HG03039 (cell line): ENCODE data around the gene PDGFB.

Experiments
- ATAC-seq: cut with Tn5 transposase; IDR thresholded peaks from one replicate; pipeline ENCODE4 v1.9.1; 2021; ENCODE audit warnings: mild to moderate bottlenecking, moderate library complexity; ENCODE audit not compliant: unreplicated experiment

The PDGFB gene

DNA sequence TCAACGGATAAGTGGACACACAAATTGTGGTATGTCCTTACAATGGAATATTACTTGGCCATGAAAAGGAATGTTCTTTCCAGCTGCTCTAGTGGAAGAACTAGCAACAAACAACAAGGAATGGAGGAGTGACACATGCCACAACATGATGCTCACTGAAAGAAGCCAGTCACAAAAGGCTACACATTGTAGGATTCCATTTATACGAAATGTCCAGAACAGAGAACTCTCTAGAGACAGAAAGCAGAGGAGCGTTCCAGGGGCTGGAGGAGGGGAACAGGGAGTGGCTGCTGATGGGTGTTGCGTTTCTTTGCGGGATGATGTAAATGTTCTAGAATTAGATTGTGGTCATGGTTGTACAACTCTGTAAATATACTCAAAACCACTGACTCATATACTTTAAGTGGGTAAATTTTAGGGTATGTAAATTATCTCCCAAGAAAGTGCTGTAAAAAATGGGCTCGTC lies 32.4 kb upstream of the PDGFB start:
- ATAC-seq: no peak

- no peak for ATAC-seq
Measured at GRCh38 chr22:39276440-39277141, 31.8 kb upstream of the PDGFB start.

GRCh38 chr22:39275814-39276439 lies 31.1 kb upstream of the PDGFB start:
- ATAC-seq: no peak

DNA sequence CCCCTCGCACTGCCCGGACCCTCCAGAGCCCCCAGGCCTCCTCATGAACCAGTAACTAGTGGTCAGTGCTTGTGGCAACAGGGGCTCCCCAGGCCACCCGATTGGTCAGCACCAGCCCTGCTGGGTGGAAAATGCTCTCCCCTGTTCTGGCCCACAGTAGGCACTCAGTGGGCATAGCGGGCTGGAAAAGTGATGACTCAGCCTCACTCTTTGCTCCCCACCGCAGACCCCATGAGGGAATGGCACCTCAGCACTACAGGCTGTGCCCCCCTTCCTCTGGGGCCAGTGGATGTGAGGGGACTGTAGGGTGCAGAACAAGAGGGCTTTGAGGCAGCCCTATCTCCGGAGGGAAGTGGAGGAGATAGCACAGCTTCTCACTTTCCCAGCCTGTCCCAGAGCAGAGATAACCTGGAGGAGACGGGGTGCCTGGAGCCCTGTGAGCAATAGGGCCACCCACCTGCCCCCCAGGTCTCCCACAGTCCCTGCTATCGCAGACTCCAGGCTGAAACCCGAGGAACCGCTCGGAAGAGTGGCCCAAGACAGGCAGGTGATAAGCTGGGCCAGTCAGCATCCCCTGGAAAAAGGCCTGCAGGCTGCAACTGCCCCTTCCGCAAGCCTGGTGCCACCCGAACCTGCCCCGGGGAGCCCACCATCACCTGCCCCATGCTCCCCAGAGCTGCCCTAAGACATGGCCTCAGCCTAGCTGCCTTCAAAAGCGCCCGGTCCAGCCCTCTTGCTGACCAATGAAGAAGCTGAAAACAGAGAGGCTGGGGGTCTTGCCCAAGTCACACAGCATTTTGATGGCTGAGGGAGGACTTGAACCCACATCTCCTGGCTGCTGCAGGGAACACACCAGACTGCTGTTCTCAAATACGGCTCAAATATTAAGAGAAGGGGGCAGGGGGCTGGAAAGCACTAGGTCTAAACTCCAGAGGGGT lies 29.4 kb upstream of the PDGFB start:
- no peak for ATAC-seq

- no peak for ATAC-seq
Measured at GRCh38 chr22:39270792-39271191, 26.0 kb upstream of the PDGFB start.

- no peak for ATAC-seq
Measured at GRCh38 chr22:39270280-39270679, 25.5 kb upstream of the PDGFB start.

GRCh38 chr22:39269095-39269790 lies 24.5 kb upstream of the PDGFB start:
- ATAC-seq: no peak

DNA sequence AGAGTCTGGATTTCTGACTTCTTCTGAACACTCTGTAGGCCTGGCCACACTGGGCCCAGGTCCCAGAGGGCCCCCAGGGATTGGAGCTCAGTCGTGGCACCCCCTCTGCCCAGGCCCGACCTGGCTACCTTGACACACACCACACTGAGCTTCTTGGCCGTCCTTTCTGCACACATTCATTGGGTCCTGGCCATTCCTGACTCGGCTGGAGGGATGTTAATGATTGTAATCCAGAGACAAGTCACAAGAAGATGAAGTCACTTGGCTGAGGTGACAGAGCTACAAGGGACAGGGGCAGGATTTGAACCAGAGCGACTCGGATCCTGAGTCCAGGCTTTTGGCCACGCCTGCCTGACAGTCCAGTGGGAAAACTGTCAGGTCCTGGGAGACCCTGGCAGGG lies 23.9 kb upstream of the PDGFB start:
- ATAC-seq: no peak

DNA sequence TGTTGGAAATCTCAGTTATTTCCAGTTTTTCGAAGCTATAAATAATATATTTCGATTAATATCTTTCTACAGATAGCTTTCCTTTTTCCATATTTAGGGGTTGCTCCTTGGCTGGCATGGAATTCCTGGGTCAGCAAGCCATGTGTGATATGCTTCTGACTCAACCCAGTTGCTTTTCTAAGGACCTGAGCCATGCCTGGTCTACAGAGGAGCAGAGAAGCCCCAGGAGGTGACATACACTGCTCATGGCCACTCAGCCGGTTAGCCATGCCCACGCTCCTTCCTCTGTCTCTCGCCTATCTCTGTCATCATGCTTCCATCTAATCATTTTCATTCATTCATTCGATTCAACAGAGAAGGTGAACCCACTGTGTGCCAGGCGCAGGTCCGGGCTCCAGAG lies 23.2 kb upstream of the PDGFB start:
- no peak for ATAC-seq

DNA sequence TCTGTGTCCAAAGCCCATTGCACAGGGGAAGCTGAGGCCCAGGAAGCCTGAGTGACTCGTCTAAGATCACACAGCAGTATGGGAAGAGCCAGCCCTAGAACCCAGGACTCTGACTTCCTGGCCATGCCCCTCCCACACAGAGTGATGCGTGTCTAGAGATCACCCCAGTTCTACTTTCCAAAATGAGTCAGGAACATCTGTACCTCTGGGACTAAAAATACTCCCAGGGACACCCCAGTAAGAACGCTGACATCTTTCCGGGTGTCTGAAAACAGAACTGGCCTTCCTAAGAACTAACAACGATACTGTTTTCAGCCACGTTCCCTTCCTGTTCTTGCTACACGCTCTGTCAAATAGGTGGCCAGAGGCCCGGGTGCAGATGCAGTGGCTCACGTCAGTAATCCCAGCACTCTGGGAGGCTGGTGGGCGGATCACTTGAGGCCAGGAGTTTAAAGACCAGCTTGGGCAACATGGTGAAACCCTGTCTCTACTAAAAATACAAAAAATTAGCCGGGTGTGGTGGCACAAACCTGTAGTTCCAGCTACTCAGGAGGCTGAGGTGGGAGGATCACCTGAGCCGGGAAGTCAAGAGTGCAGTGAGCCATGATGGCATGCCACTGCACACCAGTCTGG lies 21.7 kb upstream of the PDGFB start:
- peak; percentile 70 for ATAC-seq

DNA sequence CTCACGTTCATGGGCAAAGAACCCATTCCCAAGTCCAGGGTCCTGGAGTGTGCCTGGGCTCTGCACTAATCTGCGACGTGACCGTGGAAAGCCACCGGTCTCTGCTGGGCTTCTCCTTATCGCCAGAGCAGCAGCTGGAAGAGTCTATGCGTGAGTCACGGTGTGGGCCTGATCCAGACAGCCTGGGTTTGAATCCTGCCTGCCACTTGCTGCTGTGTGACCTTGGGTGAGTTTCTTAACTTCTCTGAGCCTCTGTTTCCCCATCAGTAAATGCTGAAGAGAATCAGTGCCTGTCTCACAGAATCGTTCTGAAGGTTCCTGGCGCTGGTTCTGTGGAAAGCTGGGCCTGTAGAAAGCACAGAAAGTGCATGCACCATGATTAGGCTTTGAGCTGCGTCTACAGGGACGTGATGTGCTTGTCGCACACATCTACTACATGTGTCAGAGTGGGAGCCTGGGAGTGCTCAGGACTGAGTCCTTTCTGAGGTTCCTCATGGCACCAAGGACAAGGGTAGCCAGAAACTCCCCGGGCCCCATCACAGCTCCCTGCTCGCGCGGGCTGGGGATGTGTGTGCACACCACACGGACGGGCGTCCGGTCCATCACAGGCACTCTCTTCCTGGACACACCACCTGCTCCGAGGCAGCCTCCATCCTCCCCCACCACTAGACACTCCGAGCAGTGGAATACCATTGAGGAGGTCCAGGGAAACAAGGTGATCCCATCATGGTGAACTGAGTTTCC lies 20.5 kb upstream of the PDGFB start:
- no peak for ATAC-seq

- ATAC-seq: no peak
Measured at GRCh38 chr22:39264349-39265038, 19.7 kb upstream of the PDGFB start.

DNA sequence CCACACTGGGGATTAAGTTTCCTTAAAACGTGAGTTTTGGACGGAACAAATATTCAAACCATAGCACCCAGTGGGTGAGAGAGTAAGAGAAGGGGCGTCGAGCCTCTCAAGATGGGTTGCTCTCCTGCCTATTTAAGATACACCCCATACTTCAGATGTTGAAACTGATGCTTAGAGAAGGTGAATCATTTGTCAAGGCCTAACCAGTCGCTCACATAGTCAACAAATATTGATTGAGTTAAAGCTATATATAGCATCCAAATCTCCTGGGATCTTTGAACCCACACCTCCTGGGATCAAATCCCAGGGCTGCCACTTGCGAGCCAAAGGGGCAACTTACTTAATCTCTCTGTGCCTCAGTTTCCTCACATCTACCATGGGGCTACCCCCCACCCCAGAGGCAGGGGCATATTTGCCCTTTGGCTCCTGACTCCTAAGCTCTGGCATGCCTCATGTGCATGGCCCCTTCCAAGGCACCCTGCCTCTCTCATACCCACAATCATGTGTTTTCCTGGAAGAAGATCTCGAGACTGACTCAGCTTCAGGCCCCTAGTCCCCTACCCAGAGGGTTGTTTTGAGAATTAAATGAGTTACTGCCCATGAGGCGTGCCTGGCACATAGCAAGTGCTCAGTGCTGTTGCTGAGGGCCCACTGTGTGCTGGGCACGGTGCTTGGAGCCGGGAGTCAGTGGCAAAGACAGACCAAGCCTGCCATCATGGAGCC lies 19.0 kb upstream of the PDGFB start:
- ATAC-seq: no peak

DNA sequence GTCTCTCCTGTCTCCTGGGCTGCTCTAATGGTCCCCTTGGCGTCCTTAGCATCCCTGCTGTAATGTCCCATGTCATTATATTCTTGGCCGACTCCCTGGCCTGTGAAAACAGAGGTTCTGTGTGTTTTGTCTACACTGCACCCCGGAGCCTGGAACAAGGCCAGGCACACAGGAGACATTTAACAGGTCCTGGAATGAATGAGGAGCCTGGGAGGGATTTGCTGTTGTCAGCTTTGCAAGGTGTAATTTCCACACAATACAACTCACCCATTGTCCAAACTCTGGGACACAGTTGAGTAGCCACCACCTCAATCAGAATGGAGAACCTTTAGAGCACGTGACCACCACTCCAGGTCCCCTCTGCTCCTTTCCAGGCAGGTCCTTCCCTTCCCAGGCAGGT lies 14.9 kb upstream of the PDGFB start:
- ATAC-seq: no peak

- ATAC-seq: no peak
Measured at GRCh38 chr22:39257901-39258475, 13.2 kb upstream of the PDGFB start.

DNA sequence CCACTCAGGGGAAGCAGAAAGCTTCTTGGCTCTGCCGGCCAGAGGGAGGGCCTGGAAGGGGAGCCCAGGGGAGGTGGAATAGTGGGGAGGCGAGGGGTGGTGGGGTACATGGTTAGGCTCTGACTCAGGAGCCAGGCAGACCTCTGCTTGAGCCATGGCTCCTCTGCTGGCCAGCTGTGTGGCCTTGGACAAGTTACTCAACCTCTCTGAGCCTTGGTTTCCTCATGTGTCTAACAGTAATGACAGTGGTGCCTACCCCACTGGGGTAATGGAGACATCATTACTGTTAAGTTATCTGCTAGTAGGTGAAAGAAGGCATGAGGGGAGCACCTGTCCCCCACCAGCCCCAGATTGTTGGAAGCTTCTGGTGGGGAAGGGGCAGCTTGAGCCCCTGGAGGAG lies 12.2 kb upstream of the PDGFB start:
- no peak for ATAC-seq

DNA sequence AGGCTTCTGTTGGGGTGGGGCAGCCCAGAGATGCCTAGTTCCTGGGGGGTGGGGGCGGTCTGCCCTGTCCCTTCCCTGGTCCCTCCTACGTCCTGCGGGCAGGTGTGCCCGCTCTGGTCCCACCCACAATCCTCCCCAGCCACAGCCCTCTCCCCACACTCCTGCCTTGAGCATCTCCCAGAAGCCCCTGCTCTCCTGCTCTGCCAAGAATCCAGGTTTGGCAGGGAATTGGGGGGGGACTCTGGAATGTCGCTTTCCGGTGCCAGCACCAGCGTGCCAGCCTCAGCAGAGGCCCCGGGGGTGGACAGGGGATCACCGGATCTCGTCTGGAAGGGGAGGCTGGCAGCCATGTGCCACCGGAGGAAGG lies 11.4 kb upstream of the PDGFB start:
- no peak for ATAC-seq

DNA sequence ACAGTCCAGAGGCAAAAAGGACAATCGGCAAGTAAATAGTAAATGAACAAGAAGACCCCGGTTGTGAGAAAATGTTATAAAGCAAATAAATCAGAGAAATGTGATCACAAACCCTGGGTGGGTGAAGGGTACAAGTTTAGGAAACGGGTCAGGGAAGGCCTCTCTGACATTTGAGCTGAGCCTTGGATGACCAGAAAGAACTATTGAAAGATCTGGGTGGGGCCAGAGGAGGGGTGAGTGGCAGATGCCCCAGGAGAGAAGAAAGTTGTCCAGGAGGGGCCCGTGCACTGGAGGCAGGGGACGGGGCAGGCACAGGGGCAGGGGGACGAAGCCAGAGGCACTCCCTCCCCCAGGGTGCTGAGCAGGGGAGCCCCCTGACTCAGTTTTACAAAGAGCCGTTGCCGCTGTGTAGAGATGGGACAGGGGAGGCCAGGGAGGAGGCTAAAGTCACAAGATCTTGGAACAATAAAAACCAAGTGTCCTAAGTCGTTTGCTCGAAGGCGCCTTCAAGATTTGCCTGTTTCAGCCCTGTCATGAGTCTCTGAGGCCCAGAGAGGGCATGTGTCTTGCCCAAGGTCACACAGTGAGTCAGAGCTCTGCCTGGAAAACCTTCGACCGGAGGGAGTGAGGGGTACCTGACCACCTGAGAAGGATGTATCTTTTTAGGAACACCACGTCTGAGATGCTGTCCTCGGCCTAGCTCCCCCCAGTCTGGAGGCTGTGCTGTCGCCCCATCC lies 10.8 kb upstream of the PDGFB start:
- ATAC-seq: no peak
